CD14-positive monocyte (primary cell): Measurements from ENCODE around the gene LRRTM4. TPM values are rescaled to one million over a fixed set of nuclear protein-coding genes. Genes with fewer than 3 reads are reported as not detected.

Experiments
- DNase-seq, 3 donors: peaks; one replicate each; pipeline ENCODE4 v3.0.0-alpha.2; 2011 to 2022
- H2AFZ ChIP-seq: 2 replicates; pipeline ENCODE4 v1.6.0; 2012; ENCODE audit warnings: mild to moderate bottlenecking, low read depth, low read length, inconsistent platforms; ENCODE audit not compliant: insufficient read depth, poor library complexity, severe bottlenecking
- H3K27ac ChIP-seq, 2 donors: 1 replicate in 1 of 2; 2 replicates in 1 of 2; pipeline ENCODE4 v1.5.1; 2012 to 2013; ENCODE audit warnings: low read length in 2 of 2, control low read depth in 1 of 2, inconsistent platforms in 1 of 2, low read depth in 1 of 2, mild to moderate bottlenecking in 1 of 2
- H3K27me3 ChIP-seq, 2 donors: one replicate each; pipeline versions ENCODE4 v1.6.0 to v1.6.1; 2011 to 2013; ENCODE audit warnings: low read length in 2 of 2; ENCODE audit not compliant: control insufficient read depth in 2 of 2, insufficient read depth in 2 of 2
- H3K36me3 ChIP-seq, 2 donors: replicated peaks in 1 of 2; 1 replicate in 1 of 2; 2 replicates in 1 of 2; pipeline versions ENCODE4 v1.5.1 to v1.6.1; 2012 to 2013; ENCODE audit warnings: low read length in 2 of 2, control low read depth in 1 of 2, inconsistent platforms in 1 of 2, mild to moderate bottlenecking in 1 of 2; ENCODE audit not compliant: insufficient read depth in 2 of 2, control insufficient read depth in 1 of 2
- H3K4me1 ChIP-seq, 2 donors: 1 replicate in 1 of 2; 2 replicates in 1 of 2; pipeline versions ENCODE4 v1.5.1 to v1.6.1; 2012 to 2013; ENCODE audit warnings: low read length in 2 of 2, control low read depth in 1 of 2, inconsistent platforms in 1 of 2, mild to moderate bottlenecking in 1 of 2, moderate library complexity in 1 of 2; ENCODE audit not compliant: insufficient read depth in 2 of 2, control insufficient read depth in 1 of 2
- H3K4me2 ChIP-seq: replicated peaks from 2 replicates; pipeline ENCODE3; 2012; ENCODE audit warnings: low read length, moderate library complexity, mild to moderate bottlenecking; ENCODE audit not compliant: poor library complexity, severe bottlenecking; ENCODE audit errors: extremely low read depth
- H3K4me3 ChIP-seq, 3 experiments: fragments of 200-600 bp in 1 of 3; sonication (generic) in 1 of 3; replicated peaks in 1 of 3; 1 replicate in 2 of 3; 2 replicates in 1 of 3; pipeline ENCODE4 v1.5.1; 2011 to 2013; ENCODE audit warnings: low read length in 3 of 3, mild to moderate bottlenecking in 3 of 3, control low read depth in 2 of 3, low read depth in 2 of 3, inconsistent platforms in 1 of 3, moderate library complexity in 1 of 3
- H3K79me2 ChIP-seq: 2 replicates; pipeline ENCODE4 v1.6.0; 2012; ENCODE audit warnings: mild to moderate bottlenecking, control low read depth, inconsistent platforms, low read length, moderate library complexity; ENCODE audit not compliant: insufficient read depth
- H3K9ac ChIP-seq: 2 replicates; pipeline ENCODE4 v1.6.0; 2017; ENCODE audit warnings: low read length, mild to moderate bottlenecking; ENCODE audit not compliant: insufficient read depth, poor library complexity, severe bottlenecking
- H3K9me3 ChIP-seq, 2 donors: replicated peaks in 1 of 2; 1 replicate in 1 of 2; 2 replicates in 1 of 2; pipeline versions ENCODE4 v1.5.1 to v1.6.1; 2012 to 2013; ENCODE audit warnings: low read length in 2 of 2, control low read depth in 1 of 2; ENCODE audit not compliant: control insufficient read depth in 1 of 2, insufficient read depth in 1 of 2
- H4K20me1 ChIP-seq: 2 replicates; pipeline ENCODE4 v1.6.0; 2012; ENCODE audit warnings: mild to moderate bottlenecking, low read length, control low read depth, moderate library complexity; ENCODE audit not compliant: insufficient read depth
- H3K27ac Mint-ChIP-seq, 7 donors: one replicate each; pipeline ENCODE4 v1.8.0; 2020; ENCODE audit warnings: mild to moderate bottlenecking in 7 of 7, mixed read lengths in 7 of 7, moderate library complexity in 6 of 7, inconsistent platforms in 2 of 7
- H3K27me3 Mint-ChIP-seq, 3 donors: one replicate each; pipeline ENCODE4 v1.8.0; 2021 to 2022; ENCODE audit warnings: low read depth in 3 of 3, mild to moderate bottlenecking in 3 of 3, mixed read lengths in 3 of 3, moderate library complexity in 3 of 3, inconsistent platforms in 1 of 3
- H3K36me3 Mint-ChIP-seq, 2 donors: one replicate each; pipeline ENCODE4 v1.8.0; 2020; ENCODE audit warnings: mixed read lengths in 2 of 2, inconsistent platforms in 1 of 2, mild to moderate bottlenecking in 1 of 2
- H3K4me1 Mint-ChIP-seq: one replicate; pipeline ENCODE4 v1.8.0; 2020; ENCODE audit warnings: mild to moderate bottlenecking, mixed read lengths
- H3K4me3 Mint-ChIP-seq, 2 donors: one replicate each; pipeline ENCODE4 v1.8.0; 2020; ENCODE audit warnings: mild to moderate bottlenecking in 2 of 2, mixed read lengths in 2 of 2, moderate library complexity in 1 of 2
- H3K9me3 Mint-ChIP-seq, 7 donors: one replicate each; pipeline ENCODE4 v1.8.0; 2020 to 2022; ENCODE audit warnings: mixed read lengths in 7 of 7, mild to moderate bottlenecking in 6 of 7, moderate library complexity in 6 of 7, inconsistent platforms in 2 of 7
- CTCF ChIP-seq: fragments of 200-600 bp; IDR thresholded peaks from one replicate; pipeline ENCODE4 v1.8.0; 2022; ENCODE audit warnings: antibody characterized with exemption, mild to moderate bottlenecking
- WGBS: methylation state at CpG from one replicate; pipeline ENCODE4 v1.1.5; 2013; ENCODE audit warnings: missing lambda C conversion rate; ENCODE audit not compliant: insufficient coverage; 5-methylcytosine and 5-hydroxymethylcytosine counted together
- intact Hi-C, 2 donors: fragments of 100-400 bp; cut with micrococcal nuclease; formaldehyde crosslinking; loops; one replicate each; pipeline versions ENCODE4 v1.15.0 to v1.15.1; 2023
- polyA plus RNA-seq, 3 donors: library from polyadenylated mRNA; depleted of rRNA in 1 of 3; unstranded in 2 of 3; stranded (reverse) in 1 of 3; fragments of 300-500 nt in 2 of 3; fragments of >200 nt in 1 of 3; fragmentation: Illumina TruSeq in 2 of 3; gene quantifications; 1 replicate in 2 of 3; 2 replicates in 1 of 3; pipeline ENCODE4 v1.2.3, GENCODE V29; 2012 to 2021

Gene LRRTM4
- polyA plus RNA-seq, 3 donors, result not detected

- Histone ChIP-seq H3K27ac (no peak overlapping the region), H3K4me1 (no peaks in the 10 kb centered on the region), H2AFZ (no peak overlapping the region), H3K27me3 (no peaks in the 10 kb centered on the region), H3K9me3 (no peaks in the 10 kb centered on the region), H3K4me2 (no peak overlapping the region), H3K9ac (no peak overlapping the region), H3K4me3 (no peak overlapping the region), H4K20me1 (no peaks in the 10 kb centered on the region), H3K36me3 (no peaks in the 10 kb centered on the region), H3K79me2 (no peaks in the 10 kb centered on the region)
- Mint-ChIP-seq H3K9me3 (peaks cover 0 to 6% (median 3%) of the 10 kb centered on the region in 7 donors), H3K27me3 (no peaks in the 10 kb centered on the region), H3K36me3 (no peaks in the 10 kb centered on the region), H3K4me3 (no peak overlapping the region), H3K27ac (no peak overlapping the region), H3K4me1 (no peaks in the 10 kb centered on the region)
- intact Hi-C loops, result no loop called here
- DNase-seq, result no peak
- TF ChIP-seq CTCF, result no peak
- no CpG with 5 or more reads among the region's 2 CpGs for WGBS
Observed at GRCh38 chr2:77102927-77103326, 419.2 kb downstream of the LRRTM4 start.

- Mint-ChIP-seq H3K9me3 (peaks cover 0 to 5% (median 3%) of the 10 kb centered on the region in 7 donors), H3K27ac (no peak overlapping the region), H3K4me3 (no peak overlapping the region), H3K27me3 (no peaks in the 10 kb centered on the region), H3K36me3 (no peaks in the 10 kb centered on the region), H3K4me1 (no peaks in the 10 kb centered on the region)
- H3K4me1 ChIP-seq, result no peaks in the 10 kb centered on the region
- no peak overlapping the region for H3K27ac ChIP-seq
- H3K27me3 ChIP-seq, result no peaks in the 10 kb centered on the region
- intact Hi-C loops, result no loop called here
- no peak overlapping the region for H3K4me2 ChIP-seq
- no peak for TF ChIP-seq CTCF
- WGBS, result 83% methylated on average over 5 of the region's 8 CpGs
- no peaks in the 10 kb centered on the region for H3K79me2 ChIP-seq
- no peaks in the 10 kb centered on the region for H4K20me1 ChIP-seq
- H3K4me3 ChIP-seq, result no peak overlapping the region
- H3K9ac ChIP-seq, result no peak overlapping the region
- no peaks in the 10 kb centered on the region for H3K36me3 ChIP-seq
- DNase-seq, result no peak
- H2AFZ ChIP-seq, result no peak overlapping the region
- no peaks in the 10 kb centered on the region for H3K9me3 ChIP-seq
Observed at GRCh38 chr2:77101796-77102452, 420.3 kb downstream of the LRRTM4 start.
